K562 (cell line): ENCODE measurements around the gene CYRIA. TPM values are rescaled to one million over a fixed set of nuclear protein-coding genes. Genes with fewer than 3 reads are reported as not detected.

Experiments
- ATAC-seq: fragments of 200-7000 bp; cut with Tn5 transposase; 3 replicates; pipeline ENCODE4 v1.9.1; 2020; ENCODE audit warnings: moderate library complexity
- BruUV-seq: library from RNA; stranded (reverse); fragments of 400-500 nt; replicated peaks from 2 replicates; lab custom pipeline; 2021; lab: Mats Ljungman, UMichigan
- CTCF ChIA-PET: fragments of 300-600 bp; formaldehyde crosslinking; extraction: SDS; loops from one replicate; lab custom pipeline; 2021; ENCODE audit warnings: low intra/inter-chr PET ratio; lab: Yijun Ruan, JAX
- POLR2A ChIA-PET: fragments of 300-600, 350-650 bp; sonication (Branson Sonifier 250); formaldehyde crosslinking; extraction: SDS; loops from one replicate; lab custom pipeline; 2021; ENCODE audit warnings: antibody characterized with exemption, inconsistent platforms; lab: Yijun Ruan, JAX
- DNase-seq, 4 experiments: peaks; one replicate each; pipeline versions ENCODE4 v3.0.0 to v3.0.0-alpha.2; 2011 to 2018; ENCODE audit warnings: low spot score in 3 of 4, mixed read lengths in 3 of 4; ENCODE audit errors: extremely low read depth in 1 of 4
- FAIRE-seq: peaks from 2 replicates; lab custom pipeline; 2011; peaks lifted over from hg19 to GRCh38; lab: Jason Lieb, UNC
- H2AFZ ChIP-seq: 2 replicates; pipeline ENCODE4 v1.6.0; 2011; ENCODE audit warnings: low read depth, low read length, control low read depth, inconsistent platforms
- H3K27ac ChIP-seq: fragments of 200-600 bp; 3 replicates; pipeline ENCODE4 v1.8.0; 2011; ENCODE audit warnings: low read depth, mild to moderate bottlenecking, control low read depth, inconsistent platforms, low read length, moderate library complexity, mixed read lengths; ENCODE audit errors: extremely low read depth
- H3K27me3 ChIP-seq, 2 experiments: fragments of 300-600 bp in 1 of 2; 2 replicates in 1 of 2; 3 replicates in 1 of 2; pipeline versions ENCODE4 v1.6.0 to v1.8.0; 2011; ENCODE audit warnings: inconsistent platforms in 2 of 2, low read length in 2 of 2, mild to moderate bottlenecking in 1 of 2, mixed read lengths in 1 of 2, moderate library complexity in 1 of 2; ENCODE audit not compliant: control insufficient read depth in 2 of 2, insufficient read depth in 2 of 2
- H3K36me3 ChIP-seq: fragments of 300-600 bp; 3 replicates; pipeline ENCODE4 v1.8.0; 2011; ENCODE audit warnings: mild to moderate bottlenecking, low read length, inconsistent platforms; ENCODE audit not compliant: control insufficient read depth, insufficient read depth
- H3K4me1 ChIP-seq, 2 experiments: fragments of 200-600 bp in 1 of 2; replicated peaks in 1 of 2; 2 replicates in 1 of 2; 3 replicates in 1 of 2; pipeline versions ENCODE4 v1.5.1 to v1.8.0; 2011; ENCODE audit warnings: inconsistent platforms in 2 of 2, low read length in 2 of 2, mild to moderate bottlenecking in 1 of 2, mixed read lengths in 1 of 2, moderate library complexity in 1 of 2; ENCODE audit not compliant: control insufficient read depth in 2 of 2, insufficient read depth in 2 of 2
- H3K4me2 ChIP-seq: 2 replicates; pipeline ENCODE4 v1.6.1; 2011; ENCODE audit warnings: low read length, control low read depth, inconsistent platforms, mixed read lengths; ENCODE audit not compliant: insufficient read depth
- H3K4me3 ChIP-seq: fragments of 200-600 bp; sonication (generic), shearing (Covaris generic); 2 replicates; pipeline ENCODE4 v1.5.1; 2016; ENCODE audit warnings: control low read depth, inconsistent platforms
- H3K79me2 ChIP-seq: fragments of 200-600 bp; 3 replicates; pipeline ENCODE4 v1.8.0; 2011; ENCODE audit warnings: low read length, inconsistent platforms; ENCODE audit not compliant: control insufficient read depth, insufficient read depth
- H3K9ac ChIP-seq, 2 experiments: 2 replicates each; pipeline versions ENCODE4 v1.6.0 to v1.6.1; 2011; ENCODE audit warnings: low read depth in 2 of 2, low read length in 2 of 2, control low read depth in 1 of 2, inconsistent platforms in 1 of 2, mild to moderate bottlenecking in 1 of 2, mixed read lengths in 1 of 2; ENCODE audit not compliant: insufficient read depth in 1 of 2
- H3K9me1 ChIP-seq: one replicate; pipeline ENCODE4 v1.6.0; 2011; ENCODE audit warnings: inconsistent platforms, mild to moderate bottlenecking, low read length, moderate library complexity; ENCODE audit not compliant: control insufficient read depth, insufficient read depth
- H3K9me3 ChIP-seq: replicated peaks from 2 replicates; pipeline ENCODE4 v1.5.1; 2011; ENCODE audit warnings: low read depth, low read length, inconsistent platforms; ENCODE audit not compliant: control insufficient read depth, insufficient read depth
- H4K20me1 ChIP-seq: replicated peaks from 2 replicates; pipeline ENCODE4 v1.6.1; 2011; ENCODE audit warnings: low read length, inconsistent platforms, mixed read lengths; ENCODE audit not compliant: control insufficient read depth, insufficient read depth
- CBFA2T3 ChIP-seq: fragments of 450-650 bp; IDR thresholded peaks from 2 replicates; pipeline ENCODE4 v1.6.1; 2017
- CBX5 ChIP-seq: IDR thresholded peaks from 2 replicates; pipeline ENCODE4 v1.6.1; 2014; ENCODE audit warnings: low read depth, borderline replicate concordance
- HDAC2 ChIP-seq: fragments of 450-650 bp; IDR thresholded peaks from 2 replicates; pipeline ENCODE4 v1.6.1; 2016; ENCODE audit warnings: mild to moderate bottlenecking
- ID3 ChIP-seq, 2 experiments: fragments of 250-450 bp in 1 of 2; fragments of 450-650 bp in 1 of 2; sonication (Bioruptor Pico) in 1 of 2; IDR thresholded peaks; 2 replicates each; pipeline versions ENCODE4 v1.6.1 to v1.8.0; 2016 to 2021; ENCODE audit warnings: mild to moderate bottlenecking in 2 of 2, moderate library complexity in 2 of 2, missing compliant biosample characterization in 1 of 2, missing genetic modification characterization in 1 of 2
- ZNF3 ChIP-seq: fragments of 250-450 bp; sonication (Bioruptor Pico); IDR thresholded peaks from 2 replicates; pipeline ENCODE4 v1.5.0; 2021; ENCODE audit warnings: mild to moderate bottlenecking, moderate library complexity
- ZNF830 ChIP-seq: fragments of 250-450 bp; sonication (Bioruptor Pico); IDR thresholded peaks from 2 replicates; pipeline ENCODE4 v1.5.0; 2021; ENCODE audit warnings: mild to moderate bottlenecking
- WGBS: fragments of 100-300 bp; shearing (Covaris generic); methylation state at CpG from one replicate; pipeline ENCODE4 v1.1.6; 2016; ENCODE audit warnings: low coverage, mixed read lengths; ENCODE audit not compliant: insufficient coverage; ENCODE audit errors: missing lambda C conversion rate; 5-methylcytosine and 5-hydroxymethylcytosine counted together
- in situ Hi-C: fragments of 300-500 bp; cut with MboI; formaldehyde crosslinking; loops from 4 replicates; pipeline ENCODE4 v1.15.0; 2018; ENCODE audit warnings: inconsistent platforms, mixed read lengths
- intact Hi-C: fragments of 100-400 bp; cut with micrococcal nuclease; formaldehyde crosslinking; loops from 2 replicates; pipeline ENCODE4 v1.14.2; 2022
- polyA plus RNA-seq, 8 experiments: library from polyadenylated mRNA; depleted of rRNA in 4 of 8; stranded (reverse) in 5 of 8; unstranded in 3 of 8; fragments of >200 nt; fragmentation: Nextera tagmentation in 2 of 8; fragmentation: Illumina TruSeq in 1 of 8; extraction: Ambion mirVana in 2 of 8; extraction: Trizol in 1 of 8; gene quantifications; 2 replicates each; pipeline versions ENCODE4 v1.2.1 to v1.2.3, GENCODE V29; 2011 to 2014; ENCODE audit warnings: inconsistent platforms in 1 of 8, missing spikeins in 1 of 8
- total RNA-seq, 7 experiments: library from RNA; depleted of rRNA in 6 of 7; stranded (reverse); fragments of >200 nt in 6 of 7; fragmentation: Illumina TruSeq in 2 of 7; extraction: Trizol in 2 of 7; gene quantifications; 2 replicates each; pipeline versions ENCODE4 v1.2.1 to v1.2.3, GENCODE V29; 2011 to 2021; ENCODE audit warnings: low replicate concordance in 1 of 7

The CYRIA gene
- total and polyA plus RNA-seq, 9 of the 15 experiments (the other 6 are each of a cell fraction or from before 2014, with no cell fraction given) = 0.84 to 5.6 (median 3.0) TPM

GRCh38 chr2:16657671-16658070, 8.0 kb downstream of the CYRIA start:
- POLR2A ChIA-PET = interaction anchor here (1.0 to 3.9 kb wide), 2 partner anchors 12 to 40 kb away, joined by 3 to 15 read pairs; no protein-coding TSS in a partner anchor
- in situ Hi-C loops (no loop called here), intact Hi-C loops (no loop called here)

GRCh38 chr2:16656784-16657391, 8.7 kb downstream of the CYRIA start:
- H3K4me2 ChIP-seq = no peak overlapping the region
- POLR2A ChIA-PET = interaction anchor here (0.5 to 3.9 kb wide), 3 partner anchors 12 to 39 kb away, joined by 3 to 15 read pairs (median 3); no protein-coding TSS in a partner anchor
- ATAC-seq (peak; percentile 38; the same call in 1 of the 3 replicates), DNase-seq (no peak), FAIRE-seq (no peak)
- no peak overlapping the region for H3K9ac ChIP-seq
- intact Hi-C loops (no loop called here), in situ Hi-C loops (no loop called here)
- H3K79me2 ChIP-seq = no peaks in the 10 kb centered on the region
- H3K9me1 ChIP-seq = no peaks in the 10 kb centered on the region
- 55% methylated on average over 8 of the region's 8 CpGs for whole genome bisulfite sequencing
- no peaks in the 10 kb centered on the region for H3K27me3 ChIP-seq
- peak overlapping the region; percentile 56 for H2AFZ ChIP-seq
- peaks cover 3 to 8% of the 10 kb centered on the region in 2 experiments; a peak in 2 of 5 replicates for H3K4me1 ChIP-seq
- H4K20me1 ChIP-seq = no peaks in the 10 kb centered on the region
- no peak overlapping the region for H3K4me3 ChIP-seq
- no peak overlapping the region for H3K27ac ChIP-seq
- H3K36me3 ChIP-seq = no peaks in the 10 kb centered on the region
- CTCF ChIA-PET = no interaction called here
- H3K9me3 ChIP-seq = no peaks in the 10 kb centered on the region
- BruUV-seq = no TSS peak

More at GRCh38 chr2:16657671-16658070, 8.0 kb downstream of the CYRIA start:
- CTCF ChIA-PET = no interaction called here
- no peak for FAIRE-seq
- Histone ChIP-seq H3K4me1 (peaks cover 3 to 8% of the 10 kb centered on the region in 2 experiments; a peak in 2 of 5 replicates), H3K27me3 (no peaks in the 10 kb centered on the region), H3K4me3 (no peak overlapping the region), H3K9ac (no peak overlapping the region), H3K4me2 (no peak overlapping the region), H3K9me3 (no peaks in the 10 kb centered on the region), H3K27ac (no peak overlapping the region), H2AFZ (no peak overlapping the region), H3K36me3 (no peaks in the 10 kb centered on the region)
- no peak for ATAC-seq
- 8% methylated on average over 1 of the region's 1 CpG for WGBS
- no TSS peak for BruUV-seq
- no peak for TF ChIP-seq ZNF3 (CRISPR knock-in tag)
- TF ChIP-seq HDAC2 = no peak
- no peak for TF ChIP-seq CBFA2T3
- no peak for TF ChIP-seq ID3 (CRISPR knock-in tag; IDR thresholded peaks at IDR 0.05)
- TF ChIP-seq ID3 (tag; IDR thresholded peaks at IDR 0.05) = no peak
- TF ChIP-seq ZNF830 (CRISPR knock-in tag) = no peak
- TF ChIP-seq CBX5 = no peak
- TF ChIP-seq, all 486 proteins: peak for 0
- DNase-seq = no peak
- H3K9me1 ChIP-seq = no peaks in the 10 kb centered on the region
- no peaks in the 10 kb centered on the region for H4K20me1 ChIP-seq
- H3K79me2 ChIP-seq = no peaks in the 10 kb centered on the region
